Measurements from ENCODE around the gene LMTK3.

The LMTK3 gene

DNA sequence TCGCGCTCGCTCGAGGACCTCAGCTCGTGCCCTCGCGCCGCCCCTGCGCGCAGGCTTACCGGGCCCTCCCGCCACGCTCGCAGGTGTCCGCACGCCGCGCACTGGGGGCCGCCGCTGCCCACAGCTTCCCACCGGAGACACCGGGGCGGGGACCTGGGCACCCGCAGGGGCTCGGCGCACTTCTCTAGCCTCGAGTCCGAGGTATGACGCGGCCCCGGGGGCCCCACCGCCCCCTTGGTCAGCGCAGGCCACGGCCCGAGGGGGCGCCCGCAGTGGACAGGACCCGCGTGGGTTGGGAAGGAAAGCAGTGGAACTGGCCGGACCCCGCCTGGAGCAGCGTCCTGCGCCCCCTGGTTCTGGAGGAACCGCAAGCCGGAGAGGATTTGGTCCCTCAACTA lies 67.9 kb downstream of the LMTK3 start:
- no peak for DNase-seq

DNA sequence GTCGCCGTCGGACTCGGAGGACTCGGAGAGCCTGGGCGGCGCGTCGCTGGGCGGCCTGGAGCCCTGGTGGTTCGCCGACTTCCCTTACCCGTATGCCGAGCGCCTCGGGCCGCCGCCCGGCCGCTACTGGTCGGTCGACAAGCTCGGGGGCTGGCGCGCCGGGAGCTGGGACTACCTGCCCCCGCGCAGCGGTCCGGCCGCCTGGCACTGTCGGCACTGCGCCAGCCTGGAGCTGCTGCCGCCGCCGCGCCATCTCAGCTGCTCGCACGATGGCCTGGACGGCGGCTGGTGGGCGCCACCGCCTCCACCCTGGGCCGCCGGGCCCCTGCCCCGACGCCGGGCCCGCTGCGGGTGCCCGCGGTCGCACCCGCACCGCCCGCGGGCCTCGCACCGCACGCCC lies 68.4 kb downstream of the LMTK3 start:
- DNase-seq = peak; percentile 34

DNA sequence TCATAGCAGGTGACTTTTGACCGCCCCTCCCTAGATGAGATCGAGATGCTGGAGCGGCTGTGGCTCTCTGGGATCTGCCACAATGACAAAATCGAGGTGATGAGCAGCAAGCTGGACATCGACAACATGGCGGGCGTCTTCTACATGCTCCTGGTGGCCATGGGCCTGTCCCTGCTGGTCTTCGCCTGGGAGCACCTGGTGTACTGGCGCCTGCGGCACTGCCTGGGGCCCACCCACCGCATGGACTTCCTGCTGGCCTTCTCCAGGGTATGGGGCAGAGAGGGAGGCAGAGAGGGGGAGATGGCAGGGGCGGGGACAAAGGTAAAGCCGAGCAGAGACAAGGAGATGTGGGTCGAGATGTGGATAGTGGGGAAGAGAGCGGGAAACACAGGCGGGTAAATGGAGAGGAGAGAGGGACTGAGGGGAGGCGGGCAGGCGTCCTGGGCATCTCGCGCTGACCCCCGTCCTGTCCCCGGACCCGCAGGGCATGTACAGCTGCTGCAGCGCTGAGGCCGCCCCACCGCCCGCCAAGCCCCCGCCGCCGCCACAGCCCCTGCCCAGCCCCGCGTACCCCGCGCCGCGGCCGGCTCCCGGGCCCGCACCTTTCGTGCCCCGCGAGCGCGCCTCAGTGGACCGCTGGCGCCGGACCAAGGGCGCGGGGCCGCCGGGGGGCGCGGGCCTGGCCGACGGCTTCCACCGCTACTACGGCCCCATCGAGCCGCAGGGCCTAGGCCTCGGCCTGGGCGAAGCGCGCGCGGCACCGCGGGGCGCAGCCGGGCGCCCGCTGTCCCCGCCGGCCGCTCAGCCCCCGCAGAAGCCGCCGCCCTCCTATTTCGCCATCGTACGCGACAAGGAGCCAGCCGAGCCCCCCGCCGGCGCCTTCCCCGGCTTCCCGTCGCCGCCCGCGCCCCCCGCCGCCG lies 69.3 kb downstream of the LMTK3 start:
- DNase-seq = no peak

DNA sequence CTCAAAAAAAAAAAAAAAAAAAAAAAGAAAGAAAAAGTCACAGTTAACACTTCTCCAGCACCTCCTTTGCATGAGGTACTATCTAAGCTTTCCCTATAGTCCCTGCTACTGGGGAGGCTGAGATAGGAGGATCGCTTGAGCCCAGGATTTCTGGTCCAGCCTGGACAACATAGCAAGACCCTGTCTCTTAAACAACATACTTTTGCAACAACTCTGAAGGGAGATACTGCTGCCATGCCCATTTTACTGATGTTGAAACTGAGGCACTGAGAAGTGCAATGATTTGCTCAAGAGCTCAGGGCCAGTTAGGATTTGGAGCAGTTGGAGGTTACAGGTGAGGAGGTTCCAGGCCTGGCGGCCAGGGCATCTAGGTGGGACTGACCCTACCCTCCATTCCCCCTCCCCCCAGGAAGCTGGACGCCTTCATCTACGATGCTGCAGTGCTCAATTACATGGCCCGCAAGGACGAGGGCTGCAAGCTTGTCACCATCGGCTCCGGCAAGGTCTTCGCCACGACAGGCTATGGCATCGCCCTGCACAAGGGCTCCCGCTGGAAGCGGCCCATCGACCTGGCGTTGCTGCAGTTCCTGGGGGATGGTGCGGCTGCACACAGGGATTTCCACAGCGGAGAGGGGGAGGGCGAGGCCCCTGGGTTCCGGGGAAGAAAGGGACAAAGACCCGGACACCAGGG lies 70.1 kb downstream of the LMTK3 start:
- no peak for DNase-seq

DNA sequence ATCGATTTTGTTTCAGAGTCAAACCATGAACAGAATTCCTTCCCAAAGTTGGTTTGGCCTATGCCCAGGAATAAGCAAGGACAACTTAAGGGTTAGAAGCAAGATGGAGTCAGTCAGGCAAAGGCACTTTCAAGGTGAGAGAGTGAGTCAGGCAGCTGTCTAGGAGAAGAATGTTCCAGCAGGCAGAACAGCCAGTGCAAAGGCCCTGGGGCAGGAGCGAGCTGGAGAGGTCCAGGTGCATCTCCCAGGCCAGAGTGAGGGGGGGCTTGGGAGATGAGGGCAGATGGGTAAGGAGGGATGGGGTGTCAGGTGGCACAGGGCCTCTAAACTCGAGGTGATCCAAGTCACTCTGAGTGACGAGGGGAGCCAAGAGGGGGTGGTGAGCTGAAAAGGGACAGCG lies 75.0 kb downstream of the LMTK3 start:
- no peak for DNase-seq

Measured in activated CD4-positive, CD25-positive, alpha-beta regulatory T cell treated with anti-CD3 and anti-CD28 coated beads, Interleukin-2, amount 50 U/mL, for 72 hours (primary cell).